Midbrain (tissue), 1 donor: Measurements from ENCODE around the gene SNCAIP.
"Not testable (repeated sequence)": the region's sequence is repeated elsewhere in the genome, so short reads cannot be mapped to it uniquely, and the experiment has no call there.

Source experiments
- DNase-seq: peaks from one replicate; lab custom pipeline; 2025; lab: John Stamatoyannopoulos, UW

Gene SNCAIP

DNA sequence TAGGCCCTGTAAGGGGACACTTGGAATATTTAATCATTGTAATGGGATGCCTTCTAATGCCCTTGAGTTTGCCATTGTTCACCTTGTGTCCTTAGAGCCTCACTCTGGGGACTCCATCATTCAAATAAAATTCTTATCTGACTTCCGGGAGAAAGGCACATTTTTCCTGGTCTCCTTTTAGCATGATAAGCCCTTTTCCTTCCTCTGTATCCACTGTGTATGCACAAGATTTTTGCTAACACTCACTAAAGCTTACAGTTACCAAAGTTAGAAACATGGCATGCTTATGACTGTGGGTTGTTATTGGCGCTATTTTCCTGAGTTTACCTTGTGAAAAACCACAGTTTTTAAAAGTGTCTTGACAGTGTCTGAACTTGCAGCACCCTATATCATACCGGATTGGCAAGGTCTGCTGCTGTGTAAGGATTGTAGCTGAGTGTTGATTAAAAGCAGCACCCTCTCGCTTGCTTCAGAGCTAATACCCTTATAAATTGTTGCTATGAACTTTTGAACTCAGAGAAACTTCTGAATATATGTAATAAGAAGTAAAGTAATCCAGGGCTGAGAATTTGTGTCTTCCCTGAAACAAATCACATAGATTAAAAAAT lies 46.4 kb downstream of the SNCAIP start:
- DNase-seq = no peak

DNA sequence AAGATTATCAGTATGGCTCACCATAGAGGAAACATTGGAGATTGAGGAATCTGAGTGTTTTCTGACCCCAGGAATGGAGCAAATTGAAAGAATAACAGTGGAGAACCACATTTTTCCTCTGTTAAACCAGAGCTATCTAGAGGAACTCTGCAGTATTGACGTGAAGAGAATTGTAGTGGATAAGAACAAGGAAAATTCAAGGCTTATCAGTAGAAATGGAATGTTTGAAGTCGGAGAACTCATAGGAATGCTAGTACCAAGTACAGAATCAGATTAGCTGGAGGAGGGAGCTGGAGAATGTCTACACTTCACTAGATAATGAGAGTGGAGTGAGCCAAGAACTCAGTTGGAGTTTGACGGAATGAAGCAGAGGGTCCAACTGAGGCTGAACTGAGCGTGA lies 50.3 kb downstream of the SNCAIP start:
- DNase-seq = no peak

DNA sequence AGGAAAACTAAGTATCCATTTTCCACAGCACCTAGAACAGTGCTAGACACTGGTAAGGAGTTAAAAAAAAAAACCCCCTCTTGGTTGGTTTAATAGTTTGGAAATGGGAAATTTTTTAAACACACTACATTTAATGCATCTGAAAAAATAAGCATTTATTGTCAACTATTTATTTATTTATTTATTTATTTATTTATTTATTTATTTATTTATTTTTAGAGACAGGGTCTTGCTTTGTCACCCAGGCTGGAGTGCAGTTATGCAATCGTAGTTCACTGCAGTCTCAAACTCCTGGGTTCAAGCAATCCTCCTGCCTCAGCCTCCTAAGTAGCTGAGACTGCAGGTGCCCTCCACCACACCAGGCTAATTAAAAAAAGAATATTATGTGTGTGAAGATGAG lies 51.6 kb downstream of the SNCAIP start:
- DNase-seq = no peak

DNA sequence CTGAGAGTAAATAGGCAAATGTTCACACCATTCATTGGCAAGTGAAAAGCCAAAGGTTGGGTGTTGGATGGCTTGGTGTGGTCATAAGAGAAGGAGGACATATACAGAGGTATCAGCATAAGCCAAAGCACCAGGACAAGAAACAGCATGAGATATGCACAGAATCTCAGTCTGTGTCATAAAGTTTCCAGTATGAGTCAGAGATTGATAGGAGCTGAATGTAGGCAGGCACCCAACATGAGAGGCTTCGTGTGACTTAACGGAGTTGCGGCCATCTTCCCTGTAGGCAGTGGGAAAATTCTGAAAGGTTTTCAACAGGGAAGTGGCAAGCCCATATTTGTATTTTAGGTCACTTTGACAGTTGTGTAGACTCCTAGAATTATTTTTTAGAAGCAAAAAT lies 54.5 kb downstream of the SNCAIP start:
- no peak for DNase-seq

DNA sequence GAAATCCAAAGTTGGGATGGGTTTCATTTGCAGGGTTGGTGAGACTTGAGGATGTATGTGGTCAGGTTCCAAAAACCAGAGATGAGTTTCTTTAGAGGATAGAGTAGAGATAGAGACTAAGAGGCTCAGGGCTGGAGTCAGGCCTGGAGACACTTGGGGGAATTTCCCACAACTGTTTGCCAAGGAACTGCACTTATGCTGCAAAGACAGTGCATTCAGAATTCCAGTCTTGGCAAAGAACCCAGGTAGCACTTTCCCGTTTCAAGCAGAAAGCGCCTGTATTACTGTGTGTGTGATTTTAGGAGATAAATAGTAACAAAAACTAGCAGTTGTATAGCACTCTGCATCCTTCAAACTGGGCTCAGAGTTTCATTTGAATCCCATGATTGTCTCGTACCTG lies 55.4 kb downstream of the SNCAIP start:
- peak; percentile 44 for DNase-seq

DNA sequence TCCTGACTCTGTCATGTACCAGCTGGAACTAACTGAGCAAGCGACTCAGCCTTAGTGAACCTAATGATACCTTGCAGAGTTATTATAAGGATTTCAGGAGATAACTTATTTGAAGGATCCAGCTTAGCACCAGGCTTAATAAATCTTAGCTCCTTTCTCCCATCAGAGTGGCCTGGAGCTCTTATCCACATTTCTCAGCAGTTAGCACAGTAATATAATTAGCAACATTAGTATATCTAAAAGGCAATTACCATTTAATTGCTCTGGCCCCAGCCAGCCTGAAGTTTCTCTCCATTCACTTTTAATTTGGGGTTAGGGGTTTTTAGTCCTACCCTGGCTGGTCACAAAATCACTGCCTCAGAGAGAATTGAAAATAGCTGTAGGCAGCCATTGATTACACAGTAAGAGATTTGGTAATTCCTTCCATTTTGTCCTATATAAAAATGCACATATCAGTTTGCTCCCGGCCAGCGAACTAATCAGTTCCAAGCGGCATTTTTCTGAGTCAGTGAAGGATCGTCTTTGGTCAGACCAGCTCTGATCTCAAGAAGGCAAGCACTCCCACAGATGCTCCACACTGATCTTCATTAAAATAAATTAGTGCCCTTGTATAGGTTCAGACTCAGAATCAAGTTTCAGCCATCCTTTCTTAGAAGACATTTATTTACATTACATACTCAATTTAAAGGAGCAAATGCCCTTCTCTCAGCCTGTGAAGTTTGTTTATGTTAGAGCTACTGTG lies 56.6 kb downstream of the SNCAIP start:
- no peak for DNase-seq

DNA sequence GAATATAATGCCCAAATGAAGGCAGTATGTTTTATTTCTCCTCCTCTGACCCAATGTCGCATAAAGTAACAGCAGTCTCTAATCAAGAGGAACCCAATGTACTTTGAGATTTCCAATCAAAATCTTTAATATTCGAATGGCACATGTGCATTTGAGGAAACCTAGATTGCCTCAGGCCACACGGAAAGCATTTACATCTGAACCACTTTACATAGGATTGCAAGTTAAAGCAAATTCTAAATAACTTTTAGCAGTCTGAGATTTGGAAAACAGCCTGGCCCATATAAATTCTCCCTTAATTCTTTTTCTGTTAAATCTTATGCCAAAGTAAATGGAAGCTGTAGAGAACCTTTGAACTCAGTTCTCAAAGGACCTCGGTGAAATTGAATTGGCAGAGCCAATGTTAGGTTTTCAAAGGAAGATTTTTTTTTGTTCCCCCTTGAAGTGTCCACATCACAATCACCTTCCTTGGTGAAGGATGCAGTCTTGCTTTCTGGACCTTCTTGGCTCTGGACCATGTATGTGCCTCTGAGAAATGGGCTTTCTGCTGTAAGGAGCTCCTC lies 57.3 kb downstream of the SNCAIP start:
- DNase-seq = no peak

DNA sequence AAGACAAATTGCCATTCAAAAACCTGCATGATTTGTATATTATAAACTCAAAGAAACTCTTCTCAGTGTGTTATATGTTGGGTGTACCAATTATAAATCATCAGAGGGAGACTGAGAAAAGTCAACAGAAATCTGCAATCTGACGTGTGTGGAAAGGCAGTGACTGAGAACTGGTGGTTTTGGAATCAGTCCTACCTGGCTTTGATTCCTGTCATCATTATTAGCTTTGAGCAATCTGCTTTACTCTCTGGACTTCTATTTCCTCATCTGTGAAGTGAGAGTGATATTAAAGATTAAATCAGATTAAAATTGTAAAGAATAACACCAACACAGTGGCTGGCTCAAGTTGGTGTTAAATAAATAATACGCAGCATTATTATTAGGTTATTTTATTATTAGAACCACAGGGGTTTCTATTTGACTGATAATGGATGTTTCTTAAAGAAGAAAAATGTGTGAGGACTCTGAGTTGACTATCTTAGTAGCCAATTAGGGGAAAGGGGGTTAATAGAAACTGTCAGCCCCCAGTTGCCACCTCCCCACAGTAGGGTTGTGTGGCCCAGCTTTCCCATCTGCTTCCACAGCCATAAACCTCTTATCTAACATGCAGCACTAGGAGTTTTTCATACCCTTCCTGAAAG lies 59.6 kb downstream of the SNCAIP start:
- no peak for DNase-seq

DNA sequence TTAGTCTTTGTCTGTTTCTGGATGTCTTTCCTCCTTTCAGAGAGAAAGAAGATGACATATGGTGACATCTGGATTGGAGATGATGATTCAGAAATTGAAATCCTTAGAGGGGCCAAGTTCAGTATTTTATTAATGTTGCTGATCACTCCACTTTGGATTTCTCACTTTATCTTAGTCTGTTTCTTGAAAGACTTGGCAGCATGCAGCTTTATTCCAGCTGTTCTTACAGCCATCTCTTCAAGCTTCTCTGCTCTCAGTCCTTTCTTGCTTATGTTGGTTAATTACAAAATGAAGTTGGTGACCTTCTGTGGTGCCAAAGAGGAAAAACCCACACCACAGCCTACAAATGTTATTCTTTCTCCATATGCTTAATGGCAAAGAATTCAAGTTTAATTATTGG lies 62.1 kb downstream of the SNCAIP start:
- no peak for DNase-seq

DNA sequence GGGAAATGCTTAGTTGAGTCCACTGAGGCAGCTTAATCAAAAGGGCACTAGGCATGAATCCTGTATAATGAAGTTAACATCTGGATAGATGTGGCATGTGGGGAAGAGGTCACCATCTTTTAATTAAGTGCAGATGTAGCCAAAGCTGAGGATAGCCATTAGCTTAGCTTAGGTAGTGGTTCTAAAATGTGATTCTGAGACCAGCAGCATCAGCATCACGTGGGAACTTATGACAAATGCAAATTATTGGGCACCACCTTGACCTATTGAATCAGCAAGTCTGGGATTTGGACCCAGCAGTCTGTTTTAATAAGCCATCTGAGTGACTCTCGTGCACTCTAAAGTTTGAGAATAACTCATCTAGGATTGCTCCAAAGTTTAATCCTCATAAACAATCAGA lies 63.8 kb downstream of the SNCAIP start:
- no peak for DNase-seq

DNA sequence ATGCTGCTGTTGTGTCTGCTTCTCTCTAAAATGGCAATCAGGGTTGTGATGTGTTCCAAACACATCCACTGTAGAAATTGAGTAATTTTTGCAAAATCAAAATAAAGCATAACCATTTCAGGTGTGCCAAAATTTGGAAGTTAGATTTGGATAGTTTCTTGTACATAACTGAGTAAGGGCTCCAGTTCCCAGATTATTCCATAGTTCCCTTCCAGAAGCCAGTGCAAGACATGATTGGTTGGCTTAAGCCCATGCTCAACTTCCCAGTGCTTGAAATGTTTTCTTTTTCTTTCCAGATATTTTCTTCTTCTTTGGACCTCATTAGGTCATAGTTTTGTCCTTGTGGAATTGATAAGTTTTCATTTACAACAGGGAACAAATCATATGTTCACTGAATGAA lies 64.2 kb downstream of the SNCAIP start:
- no peak for DNase-seq

DNA sequence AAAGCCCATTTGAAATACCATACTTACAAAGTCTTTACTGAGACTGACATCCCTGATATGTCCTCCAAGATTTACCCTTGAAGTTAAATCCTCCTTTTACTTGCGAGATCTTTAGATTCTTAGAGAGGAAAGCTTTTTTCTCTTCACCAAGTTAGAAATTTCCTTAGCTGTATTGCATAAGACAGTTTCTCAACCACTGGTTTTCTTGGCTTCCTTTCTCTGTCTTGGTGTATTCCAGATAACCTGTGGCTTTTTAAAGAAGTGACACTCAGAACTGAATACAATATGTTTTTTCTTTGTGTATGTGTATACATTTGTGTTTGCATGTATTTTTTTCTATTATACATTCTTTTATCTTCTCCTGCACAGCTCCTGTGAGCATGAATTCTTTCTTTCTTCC lies 65.0 kb downstream of the SNCAIP start:
- no peak for DNase-seq

DNA sequence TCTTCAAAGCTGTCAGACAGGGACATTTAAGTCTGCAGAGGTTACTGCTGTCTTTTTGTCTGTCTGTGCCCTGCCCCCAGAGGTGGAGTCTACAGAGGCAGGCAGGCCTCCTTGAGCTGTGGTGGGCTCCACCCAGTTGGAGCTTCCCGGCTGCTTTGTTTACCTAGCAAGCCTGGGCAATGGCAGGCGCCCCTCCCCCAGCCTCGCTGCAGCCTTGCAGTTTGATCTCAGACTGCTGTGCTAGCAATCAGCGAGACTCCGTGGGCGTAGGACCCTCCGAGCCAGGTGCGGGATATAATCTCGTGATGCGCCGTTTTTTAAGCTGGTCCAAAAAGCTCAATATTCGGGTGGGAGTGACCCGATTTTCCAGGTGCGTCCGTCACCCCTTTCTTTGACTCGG lies 70.9 kb downstream of the SNCAIP start:
- DNase-seq = not testable (repeated sequence)

DNA sequence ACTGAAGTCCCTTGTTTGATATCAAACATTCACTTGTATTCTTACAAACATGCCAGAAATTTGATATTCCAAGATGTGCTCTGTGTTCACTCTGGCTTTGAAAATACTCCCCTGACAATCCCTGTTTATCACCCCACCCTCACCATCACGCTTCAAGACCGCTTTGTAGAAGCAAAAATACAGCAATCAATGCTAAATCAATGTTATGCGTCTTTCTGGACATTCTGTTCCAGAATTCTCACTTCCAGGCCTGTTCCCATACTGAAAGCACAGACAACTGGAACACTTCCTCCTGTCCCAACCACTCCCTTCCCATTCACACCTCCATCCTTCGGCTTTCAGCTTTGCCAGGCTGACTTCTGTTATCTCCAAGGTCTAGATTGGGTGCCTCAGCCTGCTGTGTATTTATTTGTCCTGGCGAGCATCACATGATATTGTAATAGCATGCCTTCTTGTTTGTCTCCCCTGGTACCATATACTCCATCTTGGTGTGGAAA lies 72.8 kb downstream of the SNCAIP start:
- no peak for DNase-seq

DNA sequence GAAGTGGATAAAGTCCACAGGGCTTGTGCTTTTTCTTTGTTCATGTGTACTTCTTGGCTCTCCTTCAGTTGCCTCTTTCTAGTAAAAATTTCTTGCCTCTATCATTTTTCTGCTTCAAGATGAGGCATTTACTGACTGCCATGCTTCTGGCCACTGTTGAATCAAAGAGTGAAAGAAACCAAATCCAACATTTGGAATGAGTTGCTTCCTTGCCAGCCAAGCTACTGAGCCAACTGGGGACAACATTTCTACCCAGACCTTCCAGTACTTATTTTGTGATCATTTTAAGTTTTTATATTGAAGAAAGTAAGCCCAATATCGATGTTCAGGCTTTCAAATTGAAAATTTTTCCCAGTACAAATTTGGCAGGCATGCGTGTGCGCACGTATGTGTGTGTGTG lies 73.2 kb downstream of the SNCAIP start:
- DNase-seq = peak; percentile 16

DNA sequence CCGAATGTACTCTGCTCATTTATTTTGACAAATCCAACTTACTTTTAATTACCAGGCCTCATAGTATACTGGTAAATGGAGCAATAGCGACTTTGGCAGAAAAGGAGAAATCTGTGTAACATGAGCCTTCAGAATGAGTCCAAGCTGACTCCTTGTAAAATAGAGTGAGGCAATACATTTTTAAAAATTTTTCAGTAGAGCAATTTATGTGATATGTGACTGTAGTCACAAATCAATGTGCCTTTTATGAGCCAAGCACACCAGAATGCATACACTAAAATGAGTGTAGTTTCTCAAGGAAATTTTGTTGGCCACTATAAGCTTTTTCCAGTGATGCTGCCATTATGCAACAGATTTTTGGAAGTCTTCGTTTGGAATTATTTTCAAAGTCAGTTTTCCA lies 73.8 kb downstream of the SNCAIP start:
- no peak for DNase-seq

DNA sequence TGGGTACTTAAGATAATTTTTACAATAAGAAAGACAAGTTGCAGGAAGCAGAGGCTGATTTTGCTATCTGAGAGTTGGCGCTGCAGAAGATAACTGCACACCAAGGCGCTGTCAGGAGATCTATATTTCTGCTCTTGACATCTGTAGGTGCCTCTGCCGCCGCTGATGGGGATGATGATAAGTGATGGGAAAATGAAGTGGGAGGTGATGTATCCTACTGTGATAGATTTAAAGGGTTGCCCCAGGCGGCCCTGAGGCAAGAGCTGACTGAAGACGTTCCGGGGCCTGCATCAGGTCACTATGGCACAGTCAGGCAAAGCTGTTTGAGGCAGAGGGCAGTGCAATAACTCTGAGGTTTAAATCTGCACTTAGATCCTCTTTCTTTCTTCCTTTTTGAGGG lies 78.1 kb downstream of the SNCAIP start:
- DNase-seq = no peak

DNA sequence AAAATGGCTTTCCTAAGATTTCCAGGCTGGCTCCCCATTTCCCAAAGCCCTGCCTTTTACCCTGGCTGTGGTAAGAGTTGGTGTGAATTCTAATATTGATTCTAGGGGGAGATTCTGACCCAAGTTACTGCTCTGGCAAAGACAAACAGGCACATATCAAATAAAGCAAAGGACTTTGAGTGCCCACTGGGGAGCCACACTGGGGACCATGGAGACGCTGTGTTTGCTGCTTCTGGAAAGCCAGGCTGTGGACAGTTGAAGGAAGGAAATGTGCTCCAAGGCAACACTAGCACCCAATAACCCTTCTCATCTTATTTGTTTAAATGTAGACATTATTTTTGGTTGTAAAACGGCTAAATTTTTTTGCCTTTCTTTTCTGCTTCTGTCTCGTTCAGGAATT lies 78.7 kb downstream of the SNCAIP start:
- no peak for DNase-seq

DNA sequence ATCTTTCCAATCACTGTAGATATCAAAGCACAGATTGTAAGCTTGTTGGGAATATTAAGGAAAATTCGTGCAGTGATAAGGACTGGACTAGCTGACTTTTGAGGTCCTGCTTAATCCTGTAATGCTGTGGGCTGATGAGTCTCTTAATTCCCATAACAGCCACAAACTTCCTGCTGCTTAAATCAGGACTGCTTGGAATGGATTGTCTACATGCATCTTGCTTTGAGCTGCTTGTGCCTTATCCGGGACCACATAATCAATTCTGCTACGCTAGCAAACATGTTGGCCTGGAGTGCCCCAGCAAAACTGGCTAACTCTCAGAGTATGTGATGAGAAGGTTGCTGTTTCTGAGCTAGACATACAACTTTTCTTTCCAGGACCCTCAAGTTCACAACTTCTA lies 79.6 kb downstream of the SNCAIP start:
- DNase-seq = no peak

DNA sequence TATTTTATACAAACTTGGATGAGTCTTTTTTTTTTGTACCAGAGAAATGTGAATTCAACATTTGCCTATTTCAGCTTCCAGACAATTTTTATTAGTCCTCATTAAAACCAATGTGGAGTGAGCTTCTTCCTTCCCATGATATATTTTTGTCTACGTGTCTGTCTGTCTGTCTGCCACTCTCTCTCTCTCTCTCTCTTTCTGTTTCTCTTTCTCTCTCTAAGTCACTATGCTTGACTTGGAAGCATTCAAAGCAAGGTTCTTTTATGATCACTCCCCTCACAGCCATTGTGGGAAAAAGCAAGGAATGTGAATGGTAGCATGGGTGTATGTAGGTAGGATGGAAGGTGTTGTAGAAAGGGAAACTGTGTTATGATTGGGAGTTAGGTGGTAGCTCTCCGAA lies 80.2 kb downstream of the SNCAIP start:
- no peak for DNase-seq

DNA sequence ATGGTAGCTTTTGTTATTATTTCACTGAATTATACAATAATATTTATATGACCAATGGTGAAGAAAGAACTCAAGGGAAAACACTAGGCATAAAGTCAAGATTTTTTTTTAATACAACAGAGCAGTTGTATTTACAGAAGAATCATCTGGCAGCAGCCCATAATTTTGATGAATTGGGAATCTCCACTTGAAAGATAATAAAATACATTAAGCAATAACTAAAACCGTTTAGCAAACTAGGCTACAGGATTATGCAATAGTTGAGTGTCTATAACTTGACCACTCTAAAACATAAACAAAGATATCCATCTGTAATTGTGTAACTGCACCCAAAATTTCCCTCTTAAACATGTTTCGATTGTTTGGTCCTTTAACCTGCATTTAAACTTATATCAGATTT lies 80.8 kb downstream of the SNCAIP start:
- DNase-seq = no peak

DNA sequence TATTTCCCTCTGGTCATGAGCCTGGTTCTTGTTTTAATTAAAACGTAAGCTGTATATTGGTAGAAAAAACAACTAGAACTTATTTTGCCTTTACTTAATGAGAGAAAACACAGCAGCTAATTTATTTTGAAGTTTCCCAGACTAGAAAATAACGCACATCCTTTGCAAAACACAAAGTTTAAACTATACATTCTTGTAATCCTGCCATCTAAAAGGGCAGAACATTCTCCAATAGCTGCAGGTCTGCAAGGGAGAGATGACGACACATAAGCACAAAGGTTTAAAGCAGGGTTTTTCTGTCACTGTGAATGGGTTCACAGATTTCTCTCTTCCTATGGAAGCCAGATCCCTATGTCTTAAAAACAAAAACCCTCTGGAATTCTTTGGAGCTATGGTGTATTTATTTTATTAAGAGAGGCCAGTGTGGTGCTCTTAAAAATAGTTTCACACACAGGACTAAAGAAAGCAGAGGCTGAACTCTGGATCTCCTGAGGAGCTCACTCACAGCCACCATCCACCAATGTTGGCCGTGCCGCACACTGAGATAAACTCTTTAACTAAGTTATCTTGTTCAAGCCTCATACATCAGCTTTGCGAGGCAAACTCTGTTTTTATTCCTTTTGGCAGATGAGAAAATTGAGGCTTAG lies 82.4 kb downstream of the SNCAIP start:
- no peak for DNase-seq

DNA sequence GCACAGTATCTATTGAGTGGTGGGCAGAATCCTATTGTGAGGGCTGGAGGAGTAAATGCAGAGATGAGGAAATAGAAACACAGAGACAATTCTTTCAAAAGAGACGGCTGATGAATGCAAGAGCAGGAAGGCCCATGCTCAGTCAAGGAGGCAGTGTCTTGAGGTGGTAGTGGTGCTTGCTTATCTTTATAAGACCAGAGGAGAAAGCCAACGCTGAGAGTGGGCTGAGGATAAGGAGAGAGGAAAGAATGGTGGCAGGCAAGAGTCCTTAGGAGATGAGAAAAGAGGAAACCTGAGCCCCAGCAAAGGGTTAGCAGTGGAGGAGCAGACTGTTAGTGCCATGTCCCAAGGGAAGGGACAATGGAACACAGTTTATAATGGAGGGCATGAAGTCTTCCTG lies 86.0 kb downstream of the SNCAIP start:
- DNase-seq = no peak
